GM03348 (cell line): ENCODE data around the gene ASIP.

ENCODE experiments used
- DNase-seq: peaks from one replicate; pipeline ENCODE4 v3.0.0; 2012; ENCODE audit warnings: low spot score

Gene ASIP

DNA sequence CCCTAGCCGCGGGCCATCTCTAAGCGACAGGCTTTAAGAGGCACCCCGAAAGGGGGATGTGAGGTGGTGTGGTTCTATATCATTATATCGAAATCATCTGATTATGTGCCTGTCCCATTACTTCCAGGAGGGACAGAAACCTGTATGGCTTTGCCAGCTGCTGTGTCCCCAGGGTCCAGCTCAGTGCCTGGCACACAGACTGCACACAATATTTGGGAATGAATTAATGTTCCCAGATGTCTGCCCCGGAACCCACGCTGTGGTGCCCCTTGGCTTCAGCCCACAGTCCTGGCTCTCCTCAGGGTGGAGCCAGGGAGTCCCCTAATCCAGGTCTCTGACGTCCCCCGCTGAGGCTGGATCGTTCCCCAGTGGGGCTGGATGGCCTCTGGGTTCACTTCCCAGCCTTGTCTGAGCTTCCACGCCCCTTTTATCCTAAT lies 70.8 kb downstream of the ASIP start:
- no peak for DNase-seq

DNA sequence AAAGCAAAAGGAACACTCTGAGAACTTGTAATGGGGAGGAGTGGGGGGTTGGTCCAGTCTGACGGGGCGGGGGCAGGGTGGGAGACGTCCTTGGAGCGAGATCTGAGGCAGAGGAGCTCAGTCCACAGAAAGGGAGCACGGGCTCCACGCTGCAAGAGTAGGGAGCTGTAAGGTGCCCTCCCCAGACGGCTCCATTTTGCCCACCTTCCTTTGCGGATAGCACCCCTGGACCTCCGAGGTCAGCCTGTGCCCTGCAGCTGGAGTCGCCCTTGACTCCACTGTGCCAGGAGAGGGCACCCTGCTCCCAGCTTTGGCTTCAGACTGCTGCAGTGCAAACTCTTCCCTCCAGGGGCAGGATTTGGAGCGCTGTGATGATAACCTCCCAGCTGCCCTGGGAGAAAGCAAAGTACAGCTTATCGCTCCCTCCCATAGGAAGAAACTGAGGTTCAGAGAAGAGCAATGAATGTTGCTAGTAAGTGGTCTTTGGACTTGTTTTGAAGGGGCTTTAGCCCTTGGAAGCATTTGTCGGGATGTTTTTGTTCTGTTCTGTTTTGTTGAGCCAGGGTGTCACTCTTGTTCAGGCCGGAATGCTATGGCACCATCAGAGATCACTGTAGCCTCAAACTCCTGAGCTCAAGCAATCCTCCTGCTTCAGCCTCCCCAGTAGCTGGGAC lies 71.5 kb downstream of the ASIP start:
- DNase-seq: peak; percentile 90

DNA sequence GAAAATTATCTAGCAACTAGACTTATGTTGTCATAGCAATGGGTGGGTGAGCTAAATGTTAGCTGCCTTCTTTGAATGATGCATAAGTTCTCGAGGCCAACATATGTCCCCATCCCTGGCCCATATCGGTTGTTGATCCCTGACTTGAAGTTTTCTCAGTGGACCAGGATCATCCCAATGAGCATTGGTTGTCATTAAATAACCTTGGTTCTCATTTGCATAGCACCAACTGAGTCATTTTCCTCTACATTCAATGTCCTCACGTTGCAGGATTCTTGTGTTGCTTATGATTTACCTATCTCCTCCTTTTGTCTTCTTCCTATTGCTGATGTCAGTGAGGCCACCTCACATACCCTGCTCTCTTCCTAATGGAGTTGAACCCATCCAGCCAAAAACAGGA lies 74.0 kb downstream of the ASIP start:
- DNase-seq: no peak

DNA sequence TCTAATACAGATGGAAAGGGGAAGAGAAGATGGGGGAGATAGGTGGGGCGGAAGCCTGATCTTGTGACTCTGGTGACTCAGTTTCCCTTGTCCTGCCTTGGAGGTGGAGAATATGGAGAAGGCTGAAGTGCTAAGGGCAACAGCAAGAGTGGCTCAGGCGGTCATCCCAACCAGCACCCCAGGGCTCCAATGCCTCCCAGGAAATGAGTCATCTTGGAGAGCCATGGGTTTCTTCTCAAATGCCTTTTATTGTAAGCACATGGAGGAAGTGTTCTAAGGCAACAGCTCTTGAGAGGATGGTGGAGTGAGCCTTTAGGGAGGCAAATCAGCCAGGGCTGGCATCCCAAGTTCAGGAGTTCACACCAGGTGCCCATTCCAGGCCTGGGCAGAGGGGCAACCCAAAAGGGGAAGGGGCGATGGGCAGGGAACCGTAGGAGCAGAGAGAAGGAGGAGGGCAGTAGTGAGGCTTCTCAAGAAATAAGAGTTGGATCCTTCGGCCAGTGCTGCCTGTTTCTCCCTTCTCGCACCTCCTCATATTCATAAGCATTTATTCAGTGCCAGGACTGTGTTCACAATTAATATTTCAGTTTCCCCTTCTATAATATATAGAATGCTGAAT lies 75.1 kb downstream of the ASIP start:
- DNase-seq: peak; percentile 73
